Motor neuron (in vitro differentiated cells): Measurements from ENCODE around the gene IGBP1. TPM values are rescaled to one million over a fixed set of nuclear protein-coding genes. Genes with fewer than 3 reads are reported as not detected.

ENCODE experiments used
- ATAC-seq, 8 experiments: fragments of 200-7000 bp; cut with Tn5 transposase; replicated peaks in 6 of 8; 2 replicates each; pipeline ENCODE4 v1.8.0; 2021; ENCODE audit warnings: mild to moderate bottlenecking in 8 of 8, moderate library complexity in 8 of 8
- H3K27ac ChIP-seq, 2 donors: fragments of 250-450 bp; sonication (Bioruptor Pico); 2 replicates each; pipeline ENCODE4 v1.9.0; 2021; ENCODE audit warnings: antibody characterized with exemption in 2 of 2, mild to moderate bottlenecking in 2 of 2, moderate library complexity in 1 of 2
- H3K4me1 ChIP-seq, 2 donors: fragments of 250-450 bp; sonication (Bioruptor Pico); replicated peaks in 1 of 2; 2 replicates each; pipeline ENCODE4 v1.6.1; 2021; ENCODE audit warnings: antibody characterized with exemption in 2 of 2, mild to moderate bottlenecking in 2 of 2, moderate library complexity in 1 of 2
- H3K4me3 ChIP-seq, 5 donors: fragments of 250-450 bp; sonication (Bioruptor Pico); 2 replicates each; pipeline ENCODE4 v1.9.0; 2021; ENCODE audit warnings: antibody characterized with exemption in 5 of 5, mild to moderate bottlenecking in 5 of 5, moderate library complexity in 4 of 5
- WGBS, 10 experiments: fragments of 450-650 bp; shearing (Covaris generic); methylation state at CpG; one replicate each; pipeline ENCODE4 v1.0.0; 2022; 5-methylcytosine and 5-hydroxymethylcytosine counted together
- in situ Hi-C, 9 experiments: fragments of 400-800 bp; cut with MboI; loops; one replicate each; pipeline ENCODE4 v1.15.0; 2021; ENCODE audit warnings: low sequenced_read_pairs in 9 of 9, low pct_unique_long_range_greater_than_20kb in 2 of 9; ENCODE audit not compliant: unreplicated experiment in 9 of 9
- total RNA-seq, 8 experiments: library from RNA; unstranded; fragments of 300-600 nt; gene quantifications; 2 replicates each; pipeline versions ENCODE4 v1.2.3 to v1.2.4, GENCODE V29; 2022

The IGBP1 gene
- total RNA-seq, 8 experiments from 2014 or later = 41.1 to 94.4 (median 57.1) TPM

DNA sequence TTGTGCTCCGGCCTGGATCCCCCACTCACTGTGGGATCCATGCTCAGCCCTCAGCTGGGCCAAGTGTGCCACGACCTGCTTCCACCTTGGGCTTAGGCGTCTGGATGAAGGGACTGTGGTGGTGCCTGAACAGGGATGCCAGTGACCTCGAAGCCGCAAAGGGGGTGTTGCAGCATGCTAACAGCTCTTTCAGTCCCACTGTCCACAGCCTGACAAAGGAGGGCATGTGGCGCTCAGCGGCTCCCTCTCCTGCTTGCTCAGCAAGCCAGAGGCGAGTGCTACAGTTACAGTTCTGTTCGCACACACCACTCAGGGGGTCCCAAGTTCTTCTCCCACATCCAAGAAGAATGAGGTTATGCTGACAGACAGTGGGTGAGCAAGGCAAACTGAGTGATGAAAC lies 5.2 kb upstream of the IGBP1 start:
- peaks cover 2 to 4% of the 10 kb centered on the region in 2 donors for H3K4me1 ChIP-seq
- no peak overlapping the region for H3K4me3 ChIP-seq
- 50% methylated on average over 2 of the region's 9 CpGs; no CpG with 5 or more reads in 9 of the 10 experiments for WGBS, 10 experiments
- in situ Hi-C loops = no loop called here
- no peak overlapping the region for H3K27ac ChIP-seq
- ATAC-seq = no peak

DNA sequence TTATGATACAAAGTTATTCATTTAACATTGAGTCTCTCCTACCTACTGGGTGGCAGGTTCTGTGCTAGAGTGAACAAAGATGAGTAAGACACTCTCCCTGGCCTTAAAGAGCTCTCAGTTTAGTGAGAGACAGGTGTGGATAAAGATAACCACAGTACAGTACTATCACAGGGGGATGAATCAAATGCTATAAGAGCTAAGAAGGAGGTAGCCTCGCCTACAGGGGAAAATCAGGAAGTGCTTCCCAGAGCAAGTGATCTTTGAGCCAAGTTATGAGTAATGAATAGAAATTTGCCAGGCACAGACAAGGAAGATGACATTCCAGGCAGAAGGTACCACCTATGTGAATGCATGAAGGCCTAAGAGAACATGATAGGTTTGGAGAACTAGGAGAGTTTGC lies 3.4 kb upstream of the IGBP1 start:
- WGBS, 10 experiments = 0 to 86% (median 38%) methylated on average over 1 of the region's 1 CpG; no CpG with 5 or more reads in 6 of the 10 experiments
- no peak for ATAC-seq
- H3K4me1 ChIP-seq = peaks cover 6 to 7% of the 10 kb centered on the region in 2 donors
- H3K4me3 ChIP-seq = no peak overlapping the region
- H3K27ac ChIP-seq = no peak overlapping the region
- in situ Hi-C loops = no loop called here

DNA sequence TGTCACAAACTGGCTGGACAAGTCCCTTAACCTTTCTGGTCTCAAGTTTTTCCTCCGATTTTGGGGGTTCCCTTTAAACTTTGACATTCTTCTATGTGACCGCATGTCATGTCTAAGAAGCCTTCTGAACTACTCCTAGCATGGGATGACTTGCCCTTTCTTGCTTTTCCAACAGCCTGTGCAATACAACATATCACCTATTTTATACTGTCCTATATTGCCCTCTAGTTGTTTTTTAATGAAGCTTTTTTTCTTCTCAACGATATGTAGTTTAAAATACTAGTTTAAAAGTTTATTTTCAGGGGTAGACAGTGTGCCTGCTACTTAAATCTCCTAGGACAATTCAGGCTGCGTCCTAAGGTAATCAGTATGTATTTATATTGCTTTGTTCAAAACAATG lies 1.0 kb upstream of the IGBP1 start:
- in situ Hi-C loops = no loop called here
- WGBS, 10 experiments = 0 to 80% (median 30%) methylated on average over 1 to 4 of the region's 4 CpGs; no CpG with 5 or more reads in 2 of the 10 experiments
- ATAC-seq = no peak
- Histone ChIP-seq H3K4me3 (no peak overlapping the region), H3K27ac (no peak overlapping the region), H3K4me1 (peaks cover 7 to 10% of the 10 kb centered on the region in 2 donors)

DNA sequence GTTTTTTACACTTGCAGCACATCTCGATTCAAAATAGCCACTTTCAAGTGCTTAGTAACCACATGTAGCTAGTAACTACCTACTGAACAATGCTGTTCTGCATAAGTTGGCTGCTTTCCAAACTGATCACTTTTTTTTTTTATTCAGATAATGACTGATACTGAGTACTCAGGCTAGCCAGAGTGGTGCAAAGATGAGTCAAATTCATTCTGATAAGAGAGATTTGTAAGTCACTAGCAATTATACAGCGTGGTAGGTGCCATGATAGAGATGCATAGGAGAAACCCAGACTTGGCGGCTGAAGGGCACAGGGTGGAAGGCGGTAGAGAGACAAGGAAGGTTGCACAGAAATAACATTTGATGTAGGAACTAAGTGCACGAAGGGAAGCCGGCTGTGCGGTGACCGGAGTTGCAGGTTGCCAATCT lies 357 bp upstream of the IGBP1 start:
- peak in 1 of 8 experiments; percentile 2 for ATAC-seq
- WGBS, 10 experiments = 0 to 10% (median 0%) methylated on average over 1 to 4 of the region's 8 CpGs; no CpG with 5 or more reads in 5 of the 10 experiments
- H3K27ac ChIP-seq = no peak overlapping the region
- peak overlapping the region; percentile 55 to 91 (median 75) for H3K4me3 ChIP-seq
- H3K4me1 ChIP-seq = peaks cover 7 to 10% of the 10 kb centered on the region in 2 donors
- in situ Hi-C loops = no loop called here

DNA sequence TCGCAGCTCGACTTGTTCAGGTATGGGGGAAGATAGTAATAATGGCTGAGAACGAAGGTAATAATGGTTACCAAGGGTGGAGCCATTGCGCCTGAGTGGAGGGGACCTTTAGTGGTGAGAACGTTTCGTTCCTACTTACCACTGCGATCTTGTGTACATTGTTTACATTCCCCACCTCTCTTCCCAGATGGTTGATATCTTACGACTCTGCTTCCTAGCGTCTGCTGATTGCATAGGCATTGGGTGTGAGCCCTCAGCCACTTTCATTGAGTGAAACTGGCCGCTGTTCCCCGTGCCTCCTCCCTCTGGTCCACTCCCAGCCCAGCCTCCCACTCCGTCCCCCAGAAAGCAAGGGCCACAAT lies 850 bp downstream of the IGBP1 start:
- Histone ChIP-seq H3K4me3 (peak overlapping the region; percentile 55 to 91 (median 75)), H3K27ac (peak overlapping the region; percentile 68 to 91), H3K4me1 (peaks cover 7 to 10% of the 10 kb centered on the region in 2 donors)
- ATAC-seq = peak in 4 of 8 experiments; percentile 0 to 45 (median 30)
- in situ Hi-C loops = no loop called here
- WGBS, 10 experiments = 0 to 10% (median 0%) methylated on average over 2 to 9 of the region's 12 CpGs; no CpG with 5 or more reads in 7 of the 10 experiments

DNA sequence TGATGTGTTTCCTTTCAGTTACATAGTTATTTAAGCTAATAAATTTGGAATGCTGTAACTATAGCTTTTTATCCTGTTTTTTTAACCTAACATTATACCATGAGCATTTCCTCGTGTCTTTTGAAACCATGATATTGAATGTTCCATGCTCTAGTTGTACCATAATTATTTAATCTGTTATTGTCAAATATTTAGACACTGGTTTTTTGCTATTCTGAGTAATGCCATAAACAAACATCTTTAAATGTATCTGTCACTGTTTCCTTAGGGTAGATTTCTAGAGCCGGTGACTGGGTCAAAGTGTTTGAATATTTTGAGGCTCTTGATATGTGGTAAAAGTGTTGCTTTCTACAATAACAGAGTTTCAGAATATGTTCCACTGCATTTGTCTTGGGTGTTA lies 5.4 kb downstream of the IGBP1 start:
- H3K4me1 ChIP-seq = peaks cover 4 to 6% of the 10 kb centered on the region in 2 donors
- no peak overlapping the region for H3K27ac ChIP-seq
- no peak overlapping the region for H3K4me3 ChIP-seq
- in situ Hi-C loops = no loop called here
- 69 to 100% (median 100%) methylated on average over 1 to 2 of the region's 2 CpGs; no CpG with 5 or more reads in 5 of the 10 experiments for WGBS, 10 experiments
- ATAC-seq = no peak

DNA sequence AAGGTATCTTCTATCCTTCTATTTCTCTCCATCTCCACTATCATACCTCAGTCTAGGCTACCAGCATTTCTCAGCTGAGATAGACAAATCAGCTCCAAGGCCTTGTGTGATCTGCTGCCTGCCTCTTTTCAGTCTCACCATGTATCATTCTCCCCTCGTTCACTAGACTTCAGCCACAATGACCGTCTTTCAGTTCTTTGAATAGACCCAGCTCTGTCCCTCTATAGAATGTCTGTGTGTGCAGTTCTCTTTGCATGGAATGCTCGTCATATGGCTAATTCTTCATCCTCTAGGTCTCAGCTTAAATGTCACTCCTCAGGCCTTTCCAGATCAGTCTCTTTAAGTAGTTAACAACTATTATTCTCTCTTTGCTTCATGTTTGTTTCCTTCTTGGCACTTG lies 6.5 kb downstream of the IGBP1 start:
- peak in 1 of 8 experiments; percentile 76 for ATAC-seq
- Histone ChIP-seq H3K4me3 (no peak overlapping the region), H3K27ac (no peak overlapping the region), H3K4me1 (peaks cover 1 to 3% of the 10 kb centered on the region in 2 donors)
- in situ Hi-C loops = no loop called here
- 43 to 100% (median 80%) methylated on average over 1 to 3 of the region's 3 CpGs; no CpG with 5 or more reads in 6 of the 10 experiments for WGBS, 10 experiments

DNA sequence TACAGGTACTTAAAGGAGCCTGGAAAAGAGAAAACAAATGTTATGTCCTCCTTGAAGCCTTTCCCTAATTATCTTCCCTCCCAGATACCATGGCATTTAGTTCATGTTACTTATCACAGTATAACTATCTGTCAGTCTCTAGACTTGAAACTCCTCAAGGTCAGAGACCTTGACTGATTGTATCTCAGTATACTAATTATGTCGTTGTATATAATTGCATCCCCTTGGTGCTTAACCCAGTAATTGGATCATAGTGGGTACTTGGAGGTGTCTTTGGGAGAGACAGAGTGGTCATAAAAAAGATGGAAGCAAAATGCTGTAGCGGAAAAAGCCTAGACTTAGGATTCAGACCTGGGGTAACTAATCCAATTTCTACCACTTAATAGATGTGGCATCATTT lies 8.1 kb downstream of the IGBP1 start:
- ATAC-seq = no peak
- H3K4me1 ChIP-seq = no peaks in the 10 kb centered on the region
- in situ Hi-C loops = no loop called here
- WGBS, 10 experiments = 60 to 100% (median 90%) methylated on average over 1 to 2 of the region's 2 CpGs; no CpG with 5 or more reads in 6 of the 10 experiments
- H3K4me3 ChIP-seq = no peak overlapping the region
- no peak overlapping the region for H3K27ac ChIP-seq

DNA sequence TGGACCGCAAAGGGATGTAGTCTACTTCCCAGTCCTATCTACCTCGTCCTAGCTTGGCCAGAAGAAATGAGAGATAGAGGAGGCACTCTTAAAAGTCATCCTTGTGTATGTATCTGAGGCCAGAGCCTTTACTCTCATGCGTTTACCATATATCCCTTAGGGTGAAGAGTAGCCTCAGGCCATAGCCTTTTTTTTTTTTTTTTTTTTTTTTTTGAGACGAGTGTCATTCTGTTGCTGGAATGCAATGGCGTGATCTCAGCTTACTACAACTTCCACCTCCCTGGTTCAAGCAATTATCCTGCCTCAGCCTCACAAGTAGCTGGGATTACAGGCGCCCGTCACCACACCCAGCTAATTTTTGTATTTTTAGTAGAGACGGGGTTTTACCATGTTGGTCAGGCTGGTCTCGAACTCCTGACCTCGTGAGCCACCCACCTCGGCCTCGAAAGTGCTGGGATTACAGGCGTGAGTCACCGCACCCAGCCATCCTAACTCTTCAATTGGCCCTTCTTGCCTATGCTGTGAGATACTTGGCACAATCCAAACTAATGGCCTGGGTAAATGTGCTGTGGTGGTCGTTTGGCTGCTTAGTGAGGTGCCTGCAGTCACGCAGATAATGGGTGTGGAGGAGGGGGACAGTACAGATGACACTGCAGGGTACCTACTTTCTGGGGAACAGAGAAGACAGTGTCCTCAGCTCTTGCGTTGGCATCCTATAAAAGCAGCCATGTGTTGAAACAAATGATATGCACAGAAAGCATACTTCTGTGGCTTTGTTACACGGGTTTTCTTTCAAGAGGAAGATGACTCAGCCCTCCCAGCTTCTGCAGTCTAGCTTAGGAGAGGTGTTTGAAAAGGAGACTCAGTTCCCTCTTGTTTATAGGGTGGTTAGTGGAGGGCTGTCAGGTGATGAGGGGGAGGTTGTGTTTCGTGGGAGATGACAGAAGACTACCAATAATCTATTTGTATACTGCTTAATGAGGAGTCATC lies 33.6 kb downstream of the IGBP1 start:
- 40 to 90% (median 66%) methylated on average over 1 to 5 of the region's 19 CpGs; no CpG with 5 or more reads in 5 of the 10 experiments for WGBS, 10 experiments
- Histone ChIP-seq H3K4me1 (peaks cover 18 to 25% of the 10 kb centered on the region in 2 donors), H3K27ac (no peak overlapping the region), H3K4me3 (no peak overlapping the region)
- ATAC-seq = peak in 5 of 8 experiments; percentile 5 to 48 (median 36)
- in situ Hi-C loops = no loop called here

DNA sequence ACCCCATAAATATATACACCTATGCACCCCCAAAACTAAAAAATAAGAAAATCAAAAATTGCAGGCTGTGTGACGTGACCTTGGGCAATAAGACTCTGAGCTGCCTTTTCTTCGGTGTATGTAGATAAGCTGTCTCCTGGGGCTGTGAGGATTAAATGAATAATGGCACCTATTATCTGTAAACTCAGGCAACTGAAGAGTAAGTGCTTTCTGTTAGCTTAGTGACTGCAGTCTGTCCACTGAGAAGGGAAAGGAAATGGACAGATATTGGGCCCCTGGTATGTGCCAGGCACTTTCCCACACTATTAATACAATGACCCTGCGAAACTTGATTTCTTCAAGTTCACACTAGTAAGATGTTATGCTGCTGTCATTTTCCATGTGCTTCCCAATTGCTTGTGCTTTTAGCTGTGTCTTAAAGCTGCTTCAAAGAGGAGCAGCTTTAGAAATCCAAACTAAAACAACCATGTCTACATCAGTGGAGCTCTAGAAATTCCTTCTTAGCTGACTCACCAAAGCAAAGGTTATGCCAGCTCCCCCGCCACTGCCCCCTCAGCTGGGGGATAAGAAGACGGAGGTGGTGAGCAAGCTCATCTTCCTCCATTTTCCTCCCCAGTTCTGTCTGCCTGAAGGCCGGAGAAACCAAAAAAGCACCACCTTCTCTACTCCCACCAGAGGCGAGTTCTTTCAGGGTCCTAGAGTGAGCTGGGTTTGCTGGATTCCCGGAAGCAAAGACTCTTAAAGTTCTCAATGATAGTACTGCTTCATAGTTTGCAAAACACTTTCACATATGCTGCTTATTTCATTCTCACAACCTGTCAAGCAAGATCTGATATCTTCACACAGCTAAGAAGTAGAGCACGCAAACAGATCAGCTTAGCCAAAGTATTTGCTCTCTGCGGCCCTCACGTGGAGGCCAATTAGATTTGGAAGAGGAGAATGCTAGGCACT lies 35.3 kb downstream of the IGBP1 start:
- H3K4me3 ChIP-seq = peak overlapping the region in 2 of 5 donors; percentile 20
- H3K27ac ChIP-seq = peak overlapping the region in 1 of 2 donors; percentile 68
- in situ Hi-C loops = no loop called here
- WGBS, 10 experiments = 35 to 100% (median 37%) methylated on average over 1 to 6 of the region's 11 CpGs; no CpG with 5 or more reads in 7 of the 10 experiments
- H3K4me1 ChIP-seq = peaks cover 30 to 35% of the 10 kb centered on the region in 2 donors
- ATAC-seq = peak in 5 of 8 experiments; percentile 34 to 54 (median 37)

DNA sequence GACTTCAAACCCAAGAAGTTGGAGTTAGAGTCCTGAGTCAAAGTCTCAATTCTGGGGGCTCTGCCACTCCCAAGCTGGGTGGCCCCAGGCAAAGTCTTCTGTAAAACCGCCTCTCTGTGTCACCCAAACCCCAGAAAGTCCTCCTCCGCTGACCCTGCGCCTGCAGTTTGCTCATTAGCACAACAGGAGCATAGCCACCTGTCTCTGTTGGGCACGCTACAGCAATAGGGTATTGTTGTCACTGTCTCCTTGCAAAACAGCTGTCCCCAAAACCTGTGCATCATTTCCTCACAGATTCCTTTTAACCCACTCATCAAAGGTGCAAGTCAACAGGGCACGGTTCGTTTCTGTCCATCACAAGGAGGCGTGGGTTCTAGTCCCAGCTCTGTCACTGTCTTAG lies 36.0 kb downstream of the IGBP1 start:
- Histone ChIP-seq H3K4me3 (no peak overlapping the region), H3K27ac (no peak overlapping the region), H3K4me1 (peaks cover 35% of the 10 kb centered on the region in 2 donors)
- in situ Hi-C loops = no loop called here
- 53 to 100% (median 80%) methylated on average over 1 to 6 of the region's 7 CpGs; no CpG with 5 or more reads in 7 of the 10 experiments for WGBS, 10 experiments
- ATAC-seq = no peak

DNA sequence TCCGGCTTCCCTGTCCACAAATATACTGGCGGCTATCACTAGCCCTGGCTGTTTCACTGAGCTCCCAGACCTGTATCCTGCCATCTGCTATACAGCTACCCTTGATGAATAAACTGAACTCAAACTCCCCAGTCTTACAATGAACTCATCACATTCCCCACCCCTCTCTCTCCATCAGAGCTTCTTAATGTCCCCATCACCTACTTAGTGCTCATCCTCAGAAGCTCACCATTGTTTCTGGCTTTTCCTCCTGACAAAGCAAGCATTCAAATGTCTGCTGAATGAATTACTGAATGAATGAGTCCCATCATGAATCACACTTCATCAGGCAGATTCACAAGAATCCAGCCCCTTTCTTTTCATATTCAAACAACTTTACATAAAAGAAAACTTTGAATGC lies 38.4 kb downstream of the IGBP1 start:
- 0 to 26% (median 10%) methylated on average over 1 to 2 of the region's 2 CpGs; no CpG with 5 or more reads in 6 of the 10 experiments for WGBS, 10 experiments
- Histone ChIP-seq H3K4me3 (no peak overlapping the region), H3K27ac (peak overlapping the region; percentile 53 to 80), H3K4me1 (peaks cover 35 to 39% of the 10 kb centered on the region in 2 donors)
- ATAC-seq = peak in 7 of 8 experiments; percentile 11 to 93 (median 86)
- in situ Hi-C loops = no loop called here
